Skeletal muscle satellite cell (primary cell): ENCODE results near the gene RFNG.

Experiments used
- H3K27me3 ChIP-seq: 2 replicates; pipeline ENCODE4 v1.7.0; 2013; ENCODE audit warnings: low read length; ENCODE audit not compliant: control insufficient read depth, insufficient read depth
- H3K36me3 ChIP-seq: 2 replicates; pipeline ENCODE4 v1.7.0; 2013; ENCODE audit warnings: mild to moderate bottlenecking, control low read depth, low read length; ENCODE audit not compliant: insufficient read depth
- H3K4me1 ChIP-seq: 2 replicates; pipeline ENCODE4 v1.7.0; 2013; ENCODE audit warnings: low read length; ENCODE audit not compliant: control insufficient read depth, insufficient read depth
- H3K4me2 ChIP-seq: 2 replicates; pipeline ENCODE4 v1.7.0; 2013; ENCODE audit warnings: mild to moderate bottlenecking, low read length
- H3K4me3 ChIP-seq: 2 replicates; pipeline ENCODE4 v1.7.0; 2013; ENCODE audit warnings: low read length
- H3K9ac ChIP-seq: 2 replicates; pipeline ENCODE4 v1.7.0; 2013; ENCODE audit warnings: mild to moderate bottlenecking, low read depth, low read length, moderate library complexity
- H3K9me3 ChIP-seq: replicated peaks from 2 replicates; pipeline ENCODE4 v1.7.0; 2013; ENCODE audit warnings: mild to moderate bottlenecking, control low read depth, low read length

RFNG gene

DNA sequence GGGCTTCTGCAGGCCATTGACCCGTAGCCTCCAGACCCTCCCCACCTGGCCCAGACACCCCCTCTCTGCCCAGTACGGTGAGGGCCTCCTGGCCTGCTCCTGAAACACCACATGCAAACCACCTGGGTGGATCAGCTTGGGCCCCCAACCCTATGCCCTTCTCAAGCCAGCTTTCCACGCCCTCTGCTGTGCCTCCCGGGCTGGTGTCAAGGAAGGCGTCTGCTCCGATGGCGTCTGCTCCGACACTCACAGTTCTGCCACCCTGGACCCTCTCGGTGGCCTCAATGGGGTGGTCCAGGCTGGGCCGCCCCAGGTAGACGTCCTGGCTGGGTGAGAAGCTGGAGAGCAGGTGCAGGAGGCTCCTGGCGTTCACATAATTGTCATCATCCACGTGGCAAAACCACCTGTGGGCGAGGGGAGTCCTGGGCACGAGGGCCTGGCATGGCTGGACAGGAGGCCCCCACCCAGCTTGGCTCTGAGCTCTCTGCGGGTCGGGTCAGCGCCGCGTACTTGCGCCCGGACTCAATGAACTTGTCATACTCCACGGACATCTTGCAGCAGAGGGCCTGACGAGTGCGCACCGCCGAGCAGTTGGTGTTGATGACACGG, 1.4 kb downstream of the RFNG start:
- Histone ChIP-seq H3K4me2 (peak overlapping the region; percentile 89), H3K9ac (peak overlapping the region; percentile 84), H3K27me3 (no peaks in the 10 kb centered on the region), H3K4me1 (peaks cover 19% of the 10 kb centered on the region), H3K9me3 (no peaks in the 10 kb centered on the region), H3K36me3 (peaks cover 51% of the 10 kb centered on the region), H3K4me3 (peak overlapping the region; percentile 77)

DNA sequence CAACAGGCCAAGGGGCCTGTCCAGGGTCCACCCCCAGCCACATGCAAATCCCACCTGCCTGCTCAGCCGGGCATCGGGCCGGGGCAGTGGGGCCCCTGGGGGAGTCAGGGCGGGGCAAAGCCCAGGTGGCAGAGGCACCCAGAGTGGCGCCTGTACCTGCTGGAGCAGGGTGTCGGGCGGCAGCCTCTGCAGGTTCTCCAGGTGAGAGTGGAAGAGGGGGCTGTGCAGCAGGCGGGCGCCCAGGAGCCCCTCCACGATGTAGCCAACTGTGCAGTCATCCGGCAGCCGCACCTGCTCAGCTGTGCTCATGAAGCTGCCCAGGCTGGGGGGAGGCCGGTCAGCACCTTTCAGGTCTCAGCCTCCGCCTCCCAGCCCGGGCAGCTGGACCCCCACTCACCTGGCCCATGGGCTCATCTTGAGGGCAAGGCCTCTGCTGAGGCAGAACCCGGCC, 2.1 kb downstream of the RFNG start:
- no peak overlapping the region for H3K9ac ChIP-seq

DNA sequence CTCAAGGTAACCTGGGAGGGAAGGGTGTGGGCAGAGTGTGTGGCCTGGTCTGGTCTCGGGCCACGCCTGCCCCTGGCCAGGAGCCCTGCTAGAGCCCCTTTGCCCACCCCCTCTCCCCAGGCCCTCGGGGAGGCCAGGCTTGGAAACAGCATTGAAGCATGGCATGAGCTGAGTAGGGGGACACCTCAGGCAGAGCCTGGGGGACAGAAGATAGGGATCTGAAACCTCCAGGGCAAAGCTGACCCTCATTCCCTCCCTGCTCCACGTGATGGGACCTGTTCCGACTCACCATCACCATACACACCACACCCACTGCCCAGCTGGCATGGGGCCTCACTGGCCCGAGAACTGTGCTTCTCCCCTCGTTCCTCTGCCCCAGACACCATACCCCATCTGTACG, 2.5 kb downstream of the RFNG start:
- Histone ChIP-seq H3K9me3 (no peaks in the 10 kb centered on the region), H3K27me3 (no peaks in the 10 kb centered on the region), H3K9ac (no peak overlapping the region), H3K4me3 (no peak overlapping the region), H3K4me2 (no peak overlapping the region), H3K36me3 (peaks cover 40% of the 10 kb centered on the region), H3K4me1 (peaks cover 19% of the 10 kb centered on the region)

More for the DNA sequence above, 2.1 kb downstream of the RFNG start:
- no peaks in the 10 kb centered on the region for H3K27me3 ChIP-seq
- H3K4me2 ChIP-seq = no peak overlapping the region
- H3K9me3 ChIP-seq = no peaks in the 10 kb centered on the region
- peaks cover 19% of the 10 kb centered on the region for H3K4me1 ChIP-seq
- no peak overlapping the region for H3K4me3 ChIP-seq
- peaks cover 44% of the 10 kb centered on the region for H3K36me3 ChIP-seq

DNA sequence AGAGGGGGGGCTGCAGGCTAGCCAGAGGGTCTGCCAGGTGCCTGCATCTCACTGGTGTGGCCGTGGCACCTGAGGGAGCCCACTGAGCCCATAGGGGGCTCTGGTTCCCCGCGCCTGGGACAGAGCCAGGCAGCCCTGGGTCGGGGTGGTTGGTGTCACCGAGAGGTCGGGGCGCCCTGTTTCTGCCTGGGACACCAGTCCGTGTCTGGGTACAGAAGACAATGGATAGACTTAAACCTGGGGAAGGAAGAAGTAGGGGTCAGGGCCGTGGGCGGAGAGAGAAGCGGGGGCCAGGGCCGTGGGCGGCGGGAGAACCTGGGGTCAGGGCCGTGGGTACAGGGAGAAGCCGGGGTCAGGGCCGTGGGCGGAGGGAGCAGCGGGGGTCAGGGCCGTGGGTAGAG, 3.0 kb downstream of the RFNG start:
- Histone ChIP-seq H3K4me2 (no peak overlapping the region), H3K9me3 (no peaks in the 10 kb centered on the region), H3K27me3 (no peaks in the 10 kb centered on the region), H3K36me3 (peaks cover 36% of the 10 kb centered on the region), H3K4me3 (no peak overlapping the region), H3K9ac (no peak overlapping the region), H3K4me1 (peaks cover 17% of the 10 kb centered on the region)

DNA sequence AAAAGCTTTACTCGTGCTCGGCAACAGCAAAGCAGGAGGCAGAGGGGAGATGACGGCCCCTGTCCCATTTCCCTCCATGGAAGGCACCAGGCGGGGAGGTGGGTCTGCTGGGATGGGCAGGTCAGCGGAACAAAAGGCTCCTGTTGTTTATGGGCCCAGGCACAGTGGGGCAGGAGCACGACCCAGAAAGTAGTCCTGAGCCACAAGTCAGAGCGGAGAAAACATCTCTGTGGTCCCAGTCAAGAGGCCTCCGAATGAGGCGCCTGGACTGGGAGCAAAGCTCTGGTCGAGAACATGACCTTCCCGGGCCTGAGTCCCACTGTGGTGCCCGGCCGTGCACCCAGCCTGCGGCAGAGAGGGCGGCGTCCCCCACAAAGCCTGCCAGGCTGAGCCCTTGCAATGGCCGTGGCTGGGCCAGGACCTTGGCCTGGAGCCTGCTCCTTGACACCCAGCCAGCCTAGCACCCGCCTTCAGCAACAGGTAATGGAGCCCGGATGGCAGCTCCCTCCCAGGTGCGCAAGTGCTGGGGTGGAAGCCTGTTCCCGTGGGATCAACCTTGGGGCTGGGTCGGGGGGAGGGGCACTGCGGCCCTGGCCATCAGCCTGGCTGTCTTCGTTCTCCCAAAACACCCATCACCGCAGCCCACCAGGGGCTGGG, 3.6 kb downstream of the RFNG start:
- no peak overlapping the region for H3K4me2 ChIP-seq
- H3K4me1 ChIP-seq = peaks cover 12% of the 10 kb centered on the region
- H3K27me3 ChIP-seq = no peaks in the 10 kb centered on the region
- no peaks in the 10 kb centered on the region for H3K9me3 ChIP-seq
- H3K4me3 ChIP-seq = no peak overlapping the region
- H3K36me3 ChIP-seq = peaks cover 36% of the 10 kb centered on the region
- H3K9ac ChIP-seq = no peak overlapping the region

DNA sequence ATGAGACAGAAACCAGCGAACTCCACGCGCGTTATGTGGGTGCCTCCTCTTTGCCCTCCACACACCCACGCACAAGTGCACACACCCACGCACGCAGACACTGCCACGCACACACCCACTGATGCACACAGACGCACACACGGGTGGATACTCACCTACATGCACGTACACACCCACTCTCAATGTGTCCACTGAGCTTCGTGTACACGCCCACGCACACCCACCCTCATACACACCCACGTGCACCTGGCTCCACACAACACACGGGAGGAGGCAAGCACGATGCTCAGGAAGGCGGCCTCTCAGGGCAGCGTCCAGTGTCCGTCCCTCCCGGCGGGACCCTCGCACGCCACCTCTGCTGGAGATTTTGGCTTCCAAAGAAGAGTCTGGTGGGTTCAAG, 4.2 kb downstream of the RFNG start:
- Histone ChIP-seq H3K4me2 (no peak overlapping the region), H3K4me3 (no peak overlapping the region), H3K9ac (no peak overlapping the region), H3K27me3 (no peaks in the 10 kb centered on the region), H3K36me3 (peaks cover 36% of the 10 kb centered on the region), H3K4me1 (peaks cover 6% of the 10 kb centered on the region), H3K9me3 (no peaks in the 10 kb centered on the region)

DNA sequence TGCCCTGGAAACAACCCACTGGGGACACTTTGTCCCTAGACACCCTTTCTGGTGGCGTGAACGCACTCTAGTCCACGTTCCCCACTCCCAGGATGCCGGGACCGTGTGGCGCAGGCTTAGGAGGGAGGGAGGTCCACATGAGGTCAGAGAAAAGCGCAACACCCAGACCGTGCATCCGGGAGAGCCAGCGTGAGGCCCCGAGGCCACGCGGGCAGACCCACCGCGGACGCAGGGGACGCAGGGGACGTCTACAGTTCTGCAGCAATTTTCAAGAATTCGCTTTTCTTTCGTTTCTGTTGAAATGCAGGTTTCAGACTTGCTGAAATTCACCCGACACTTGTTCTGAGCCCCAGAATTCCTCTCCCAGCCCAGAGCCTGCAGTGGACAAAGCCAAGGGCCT, 4.7 kb downstream of the RFNG start:
- H3K4me1 ChIP-seq = peaks cover 6% of the 10 kb centered on the region
- no peak overlapping the region for H3K4me3 ChIP-seq
- no peaks in the 10 kb centered on the region for H3K27me3 ChIP-seq
- H3K9ac ChIP-seq = no peak overlapping the region
- H3K36me3 ChIP-seq = peaks cover 36% of the 10 kb centered on the region
- H3K9me3 ChIP-seq = no peaks in the 10 kb centered on the region
- no peak overlapping the region for H3K4me2 ChIP-seq

DNA sequence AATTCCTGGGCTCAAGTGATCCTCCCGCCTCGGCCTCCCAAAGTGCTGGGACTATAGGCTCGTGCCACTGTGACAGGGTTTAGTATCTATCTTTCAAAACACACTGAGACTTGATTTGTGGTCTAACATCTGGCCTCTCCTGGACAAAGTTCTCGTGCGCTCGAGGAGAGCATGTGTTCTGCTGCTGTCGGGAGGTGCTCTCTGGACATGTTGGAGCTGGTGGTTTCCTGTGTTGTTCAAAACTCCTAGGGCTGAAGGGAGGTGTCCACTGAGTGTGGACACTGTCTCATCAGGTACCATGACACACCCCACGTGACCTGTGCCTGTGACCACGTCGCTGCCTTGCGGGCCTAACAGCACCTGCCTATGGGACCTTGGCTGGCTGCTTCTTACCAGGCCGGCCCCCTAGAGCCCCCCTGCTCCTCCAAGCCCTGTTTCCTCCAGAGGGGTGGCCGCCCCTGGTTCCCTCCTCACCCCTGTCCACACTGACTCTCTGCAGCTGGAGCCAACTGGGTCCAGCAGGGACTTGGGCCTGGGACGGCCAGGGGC, 5.6 kb downstream of the RFNG start:
- peaks cover 36% of the 10 kb centered on the region for H3K36me3 ChIP-seq
- H3K27me3 ChIP-seq = no peaks in the 10 kb centered on the region
- no peak overlapping the region for H3K4me3 ChIP-seq
- H3K4me1 ChIP-seq = peaks cover 6% of the 10 kb centered on the region
- H3K9me3 ChIP-seq = no peaks in the 10 kb centered on the region
- H3K4me2 ChIP-seq = no peak overlapping the region
- no peak overlapping the region for H3K9ac ChIP-seq

DNA sequence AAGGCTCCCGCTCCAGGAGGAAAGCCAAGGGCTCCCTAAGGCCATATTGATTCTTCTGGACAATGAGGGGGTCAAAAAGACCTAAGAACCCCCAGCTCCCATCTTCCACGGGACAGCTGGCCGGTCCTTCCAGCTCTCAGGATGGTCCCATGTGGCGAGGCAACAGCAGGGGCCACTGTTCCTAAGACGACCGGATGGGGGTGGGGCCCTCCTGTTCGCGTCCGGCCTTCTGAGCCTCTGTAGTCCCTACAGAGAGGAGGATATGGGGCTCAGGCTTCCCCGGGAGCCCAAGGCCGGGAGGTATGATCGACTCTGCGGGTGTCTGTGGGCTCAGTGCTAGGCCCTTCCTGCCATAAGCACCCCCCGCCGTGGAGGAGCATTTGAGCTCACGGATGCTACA, 8.1 kb downstream of the RFNG start:
- no peak overlapping the region for H3K4me3 ChIP-seq
- peaks cover 18% of the 10 kb centered on the region for H3K36me3 ChIP-seq
- no peaks in the 10 kb centered on the region for H3K4me1 ChIP-seq
- H3K9ac ChIP-seq = no peak overlapping the region
- no peaks in the 10 kb centered on the region for H3K27me3 ChIP-seq
- H3K9me3 ChIP-seq = no peaks in the 10 kb centered on the region
- no peak overlapping the region for H3K4me2 ChIP-seq

DNA sequence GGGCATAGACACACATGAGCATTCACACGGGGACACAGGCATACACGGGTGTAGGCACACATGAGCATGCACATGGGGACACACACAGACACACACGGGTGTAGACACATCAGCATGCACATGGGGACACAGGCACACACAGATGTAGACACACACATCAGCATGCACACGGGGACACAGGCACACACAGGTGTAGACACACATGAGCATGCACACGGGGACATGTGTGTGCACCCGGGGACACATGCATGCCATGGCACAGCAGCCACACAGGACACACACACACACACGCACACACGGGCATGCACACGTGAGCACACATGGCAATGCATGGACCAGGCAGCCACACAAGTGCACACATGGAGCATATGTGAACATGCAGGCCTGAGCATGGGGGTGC, 9.0 kb downstream of the RFNG start:
- no peak overlapping the region for H3K4me2 ChIP-seq
- H3K9me3 ChIP-seq = no peaks in the 10 kb centered on the region
- H3K9ac ChIP-seq = no peak overlapping the region
- H3K27me3 ChIP-seq = no peaks in the 10 kb centered on the region
- no peak overlapping the region for H3K4me3 ChIP-seq
- peaks cover 5% of the 10 kb centered on the region for H3K4me1 ChIP-seq
- H3K36me3 ChIP-seq = peaks cover 9% of the 10 kb centered on the region

DNA sequence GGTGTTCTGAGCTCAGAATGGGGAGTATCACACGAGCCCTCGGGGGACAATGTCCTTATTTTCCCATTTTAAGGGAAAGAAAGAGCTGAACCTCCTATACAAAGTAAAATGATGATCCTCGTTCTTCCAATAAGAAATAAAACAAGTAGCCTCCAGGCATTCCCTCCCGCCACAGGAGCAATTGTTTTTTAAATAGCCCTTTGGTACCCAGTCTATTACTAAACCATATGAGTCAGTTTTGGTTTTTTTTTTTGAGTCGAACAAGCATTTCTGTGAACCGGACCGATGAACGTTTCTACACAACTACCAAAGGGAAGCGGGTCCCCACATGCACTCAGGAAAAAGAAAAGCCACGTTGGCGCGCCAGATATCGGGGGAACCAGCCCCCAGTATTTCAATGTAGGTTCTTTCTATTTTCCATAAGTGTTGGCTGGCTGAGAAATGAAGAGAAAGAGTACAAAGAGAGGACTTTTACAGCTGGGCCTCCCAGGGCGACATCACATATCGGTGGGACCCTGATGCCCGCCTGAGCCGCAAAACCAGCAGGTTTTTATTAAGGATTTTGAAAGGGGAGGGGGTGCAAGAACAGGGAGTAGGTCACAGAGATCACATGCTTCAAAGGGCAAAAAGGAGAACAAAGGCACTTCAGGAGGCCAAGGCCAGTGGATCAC, 10.3 kb downstream of the RFNG start:
- Histone ChIP-seq H3K36me3 (no peaks in the 10 kb centered on the region), H3K4me3 (no peak overlapping the region), H3K4me2 (no peak overlapping the region), H3K4me1 (peaks cover 12% of the 10 kb centered on the region), H3K27me3 (no peaks in the 10 kb centered on the region), H3K9me3 (no peaks in the 10 kb centered on the region), H3K9ac (no peak overlapping the region)
